AG10803 (cell line): Measurements from ENCODE around the gene MED12L.

Experiments used
- DNase-seq: peaks from one replicate; pipeline ENCODE4 v3.0.0; 2010; ENCODE audit warnings: low read depth
- H3K4me3 ChIP-seq: 2 replicates; pipeline ENCODE4 v1.5.1; 2011; ENCODE audit warnings: mild to moderate bottlenecking, low read length, control low read depth
- TF ChIP-seq, protein P1 (sequence below): conservative IDR thresholded peaks from 2 replicates; pipeline ENCODE4 v1.5.1; 2011; ENCODE audit warnings: mild to moderate bottlenecking, low read length, control low read depth, inconsistent platforms

The MED12L gene

DNA sequence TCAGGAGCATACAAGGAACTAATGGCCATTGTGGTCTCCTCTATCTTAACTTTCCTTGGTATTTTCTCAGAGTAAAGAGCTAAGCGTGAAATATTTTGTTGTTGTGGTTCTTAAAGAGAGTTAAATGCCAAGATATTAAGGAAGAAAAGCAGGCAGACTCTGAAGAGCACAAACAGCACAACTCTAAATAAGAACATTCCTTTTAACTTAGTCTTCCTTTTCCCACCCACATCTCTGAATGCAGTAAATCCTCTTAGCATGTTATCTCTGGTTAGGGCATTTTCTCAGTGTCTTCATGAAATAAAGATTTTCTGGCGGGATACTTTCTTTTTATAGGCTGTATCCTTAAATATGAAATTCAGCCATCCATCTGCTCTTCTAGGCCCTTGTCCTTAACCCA lies 229.7 kb downstream of the MED12L start:
- DNase-seq, result peak; percentile 35
- TF ChIP-seq, protein P1, sequence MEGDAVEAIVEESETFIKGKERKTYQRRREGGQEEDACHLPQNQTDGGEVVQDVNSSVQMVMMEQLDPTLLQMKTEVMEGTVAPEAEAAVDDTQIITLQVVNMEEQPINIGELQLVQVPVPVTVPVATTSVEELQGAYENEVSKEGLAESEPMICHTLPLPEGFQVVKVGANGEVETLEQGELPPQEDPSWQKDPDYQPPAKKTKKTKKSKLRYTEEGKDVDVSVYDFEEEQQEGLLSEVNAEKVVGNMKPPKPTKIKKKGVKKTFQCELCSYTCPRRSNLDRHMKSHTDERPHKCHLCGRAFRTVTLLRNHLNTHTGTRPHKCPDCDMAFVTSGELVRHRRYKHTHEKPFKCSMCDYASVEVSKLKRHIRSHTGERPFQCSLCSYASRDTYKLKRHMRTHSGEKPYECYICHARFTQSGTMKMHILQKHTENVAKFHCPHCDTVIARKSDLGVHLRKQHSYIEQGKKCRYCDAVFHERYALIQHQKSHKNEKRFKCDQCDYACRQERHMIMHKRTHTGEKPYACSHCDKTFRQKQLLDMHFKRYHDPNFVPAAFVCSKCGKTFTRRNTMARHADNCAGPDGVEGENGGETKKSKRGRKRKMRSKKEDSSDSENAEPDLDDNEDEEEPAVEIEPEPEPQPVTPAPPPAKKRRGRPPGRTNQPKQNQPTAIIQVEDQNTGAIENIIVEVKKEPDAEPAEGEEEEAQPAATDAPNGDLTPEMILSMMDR, result no peak
- H3K4me3 ChIP-seq, result no peak overlapping the region

DNA sequence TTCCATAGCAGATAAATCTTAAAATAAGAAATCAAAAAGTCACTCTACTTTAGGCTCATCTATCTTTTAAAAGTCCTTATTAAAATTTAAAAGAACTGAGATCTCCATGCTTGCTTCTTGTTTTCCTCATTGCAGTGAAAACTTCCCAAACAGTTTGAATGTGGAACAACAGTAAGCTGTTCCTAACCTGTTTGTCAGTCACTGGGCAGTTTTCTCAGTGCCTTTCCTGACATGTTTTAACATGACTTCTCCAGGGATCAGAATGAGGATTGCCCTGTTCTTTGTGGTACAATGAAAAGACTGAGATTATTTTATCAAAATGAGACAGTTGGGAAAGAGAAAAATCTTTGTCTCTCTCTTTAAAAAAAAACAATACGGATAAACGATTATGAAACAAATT lies 230.4 kb downstream of the MED12L start:
- DNase-seq, result no peak

GRCh38 chr3:151316267-151316991 lies 231.0 kb downstream of the MED12L start, which contains the start of gene GPR87:
TSS of gene GPR87 (minus strand) at chr3:151316820. CDS start at chr3:151300100, 16,720 bp downstream.
- H3K4me3 ChIP-seq, result no peak within 1 kb of the TSS
- no peak for DNase-seq
- TF ChIP-seq, protein P1, result no peak

More for the DNA sequence above, 230.4 kb downstream of the MED12L start:
- TF ChIP-seq, protein P1, result no peak
- no peak overlapping the region for H3K4me3 ChIP-seq

DNA sequence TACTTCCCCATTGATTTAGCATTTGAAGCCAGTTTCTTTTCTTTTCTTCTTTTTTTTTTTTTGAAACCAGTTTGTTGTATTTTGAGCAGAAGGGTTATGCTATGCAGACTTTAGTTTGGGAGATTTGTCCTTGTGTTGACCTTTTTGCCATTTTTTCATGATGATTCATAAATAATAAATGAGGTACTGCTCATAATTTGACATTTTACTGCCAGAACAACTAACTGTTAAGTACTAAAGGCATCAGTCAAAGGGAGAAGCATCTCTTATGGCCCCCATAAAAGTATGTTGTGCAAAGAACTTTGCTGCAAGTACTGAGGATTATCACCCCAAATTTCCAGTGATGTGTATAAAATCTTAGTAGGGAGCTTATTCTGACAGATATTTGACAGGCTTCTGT lies 232.8 kb downstream of the MED12L start:
- TF ChIP-seq, protein P1, result no peak
- peak; percentile 51 for DNase-seq
- no peak overlapping the region for H3K4me3 ChIP-seq

- TF ChIP-seq, protein P1, result no peak
- DNase-seq, result no peak
- no peak overlapping the region for H3K4me3 ChIP-seq
These were observed 233.5 kb downstream of the MED12L start for GRCh38 chr3:151318991-151319390.

DNA sequence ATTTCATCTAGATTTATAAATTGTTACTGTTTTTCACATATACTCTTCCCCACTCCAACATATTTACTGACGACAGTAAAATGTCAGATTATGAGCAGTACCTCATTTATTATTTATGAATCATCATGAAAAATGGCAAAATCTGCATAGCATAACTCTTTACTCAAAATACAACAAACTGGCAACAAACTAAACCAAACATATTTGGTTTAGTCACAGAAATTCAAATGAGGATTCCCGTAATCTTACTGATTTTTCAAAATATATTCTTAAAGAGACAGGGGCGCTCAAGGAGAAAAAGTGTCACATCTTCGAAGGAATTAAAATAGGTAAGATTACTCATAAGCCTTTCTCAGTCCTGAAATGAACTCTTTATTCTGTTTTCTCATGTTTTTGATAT lies 234.2 kb downstream of the MED12L start:
- H3K4me3 ChIP-seq, result no peak overlapping the region
- TF ChIP-seq, protein P1, result no peak
- peak; percentile 28 for DNase-seq

DNA sequence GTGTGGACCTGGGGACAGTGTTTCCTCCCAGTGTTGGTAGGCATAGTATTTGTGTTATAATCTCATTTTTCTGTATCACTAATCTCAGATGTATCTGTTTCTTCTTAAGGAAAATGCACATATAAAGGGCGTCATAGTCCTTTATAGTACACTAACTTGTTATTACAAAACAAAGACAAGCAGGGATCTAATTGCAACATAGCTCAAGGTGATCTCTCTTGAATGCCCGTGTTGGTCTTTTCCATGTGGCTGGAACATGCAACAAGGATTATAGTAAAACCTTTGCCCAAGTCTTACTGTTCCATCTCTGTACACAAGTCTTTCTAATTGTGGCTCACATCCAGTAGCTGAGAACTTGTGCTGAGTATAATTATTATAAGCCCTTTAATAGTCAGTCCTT lies 234.7 kb downstream of the MED12L start:
- TF ChIP-seq, protein P1, result no peak
- no peak for DNase-seq

More for the DNA sequence above, 234.7 kb downstream of the MED12L start:
- no peak overlapping the region for H3K4me3 ChIP-seq
